ENCODE data around the gene KRT85.
"Not testable (repeated sequence)": the region's sequence is repeated elsewhere in the genome, so short reads cannot be mapped to it uniquely, and the experiment has no call there.

GRCh38 chr12:52410589-52411248 lies 43.4 kb upstream of the KRT85 start:
- not testable (repeated sequence) for TF ChIP-seq CTCF (conservative IDR thresholded peaks at IDR 0.05; ENCODE audit: low read length); EZH2phosphoT487 (IDR thresholded peaks at IDR 0.05; ENCODE audit: borderline replicate concordance, low read depth, low read length)
